ENCODE results near the gene CPE. TPM values are rescaled to one million over a fixed set of nuclear protein-coding genes. Genes with fewer than 3 reads are reported as not detected.

The CPE gene
- total RNA-seq, 2 donors from 2014 or later: 71.6 to 108 TPM

GRCh38 chr4:165364452-165365080, 14.2 kb upstream of the CPE start:
- Histone ChIP-seq H3K4me1 (no peaks in the 10 kb centered on the region), H3K27me3 (no peaks in the 10 kb centered on the region), H3K27ac (no peak overlapping the region), H3K36me3 (replicated peaks in 1 of 2; ENCODE audit: insufficient read depth in 1 of 2, low read depth in 2 of 2) (no peaks in the 10 kb centered on the region), H3K9me3 (no peaks in the 10 kb centered on the region), H3K4me3 (no peak overlapping the region)
- ATAC-seq (no peak), DNase-seq (no peak)
- no peak for TF ChIP-seq CTCF (IDR thresholded peaks at IDR 0.05)
- TF ChIP-seq POLR2A (IDR thresholded peaks at IDR 0.05): no peak
- WGBS, 2 donors: 66 to 71% methylated on average over 2 of the region's 2 CpGs
- intact Hi-C loops (cut with DNase I): no loop called here

GRCh38 chr4:165367040-165367439, 11.8 kb upstream of the CPE start:
- no peak for DNase-seq
- H3K4me3 ChIP-seq: no peak overlapping the region
- no peaks in the 10 kb centered on the region for H3K27me3 ChIP-seq
- WGBS, 2 donors: 57 to 76% methylated on average over 4 of the region's 4 CpGs
- no peaks in the 10 kb centered on the region for H3K4me1 ChIP-seq
- no peak for ATAC-seq
- intact Hi-C loops (cut with DNase I): no loop called here
- H3K36me3 ChIP-seq (replicated peaks in 1 of 2; ENCODE audit: insufficient read depth in 1 of 2, low read depth in 2 of 2): no peaks in the 10 kb centered on the region
- TF ChIP-seq CTCF (IDR thresholded peaks at IDR 0.05) (no peak), POLR2A (IDR thresholded peaks at IDR 0.05) (no peak)
- H3K9me3 ChIP-seq: no peaks in the 10 kb centered on the region
- no peak overlapping the region for H3K27ac ChIP-seq

DNA sequence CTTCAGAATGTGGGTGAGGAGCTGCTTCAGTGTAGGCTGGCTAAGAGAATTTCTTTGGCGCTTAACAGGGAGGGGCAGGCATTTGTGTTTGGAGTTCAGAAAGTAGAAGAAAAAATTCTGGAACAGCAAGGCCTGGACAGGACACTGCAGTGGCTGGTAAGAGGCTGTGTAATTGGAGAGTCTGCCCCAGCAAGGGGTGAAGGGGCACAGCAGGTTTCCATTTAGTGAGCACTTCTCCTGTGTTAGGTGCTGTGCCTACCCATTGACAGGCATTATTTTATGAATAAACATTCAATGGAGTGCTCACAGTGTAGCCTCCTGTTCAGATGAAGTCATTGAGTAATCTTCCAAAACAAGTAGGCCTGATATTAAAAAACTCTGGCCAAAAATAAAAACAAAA, 10.7 kb upstream of the CPE start:
- Histone ChIP-seq H3K27me3 (no peaks in the 10 kb centered on the region), H3K4me1 (no peaks in the 10 kb centered on the region), H3K36me3 (replicated peaks in 1 of 2; ENCODE audit: insufficient read depth in 1 of 2, low read depth in 2 of 2) (no peaks in the 10 kb centered on the region), H3K4me3 (no peak overlapping the region), H3K27ac (no peak overlapping the region), H3K9me3 (no peaks in the 10 kb centered on the region)
- intact Hi-C loops (cut with DNase I): no loop called here
- no peak for TF ChIP-seq CTCF (IDR thresholded peaks at IDR 0.05)
- no peak for TF ChIP-seq POLR2A (IDR thresholded peaks at IDR 0.05)
- WGBS, 2 donors: 63 to 85% methylated on average over 1 of the region's 1 CpG
- ATAC-seq (no peak), DNase-seq (no peak)

DNA sequence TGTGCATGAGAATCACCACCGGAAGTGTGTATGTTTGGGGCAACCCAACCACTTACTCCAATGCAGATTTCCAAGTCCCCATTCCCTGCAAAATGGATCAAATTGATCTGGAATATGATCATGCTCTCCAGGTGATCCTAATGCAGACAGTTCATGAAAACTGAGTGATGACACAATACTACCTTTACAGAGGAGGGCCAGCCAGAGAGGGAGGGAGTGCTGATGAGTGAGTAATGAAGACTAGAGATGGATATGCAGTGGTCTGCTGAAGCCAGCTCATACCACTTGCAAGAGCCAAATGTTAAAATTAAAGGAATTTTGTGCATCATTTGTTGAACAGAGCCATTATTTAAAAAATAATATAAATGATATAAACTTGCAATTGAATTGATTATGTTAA, 10.2 kb upstream of the CPE start:
- no peaks in the 10 kb centered on the region for H3K4me1 ChIP-seq
- H3K36me3 ChIP-seq (replicated peaks in 1 of 2; ENCODE audit: insufficient read depth in 1 of 2, low read depth in 2 of 2): no peaks in the 10 kb centered on the region
- TF ChIP-seq POLR2A (IDR thresholded peaks at IDR 0.05) (no peak), CTCF (IDR thresholded peaks at IDR 0.05) (no peak)
- no peak overlapping the region for H3K4me3 ChIP-seq
- H3K9me3 ChIP-seq: no peaks in the 10 kb centered on the region
- DNase-seq (no peak), ATAC-seq (no peak)
- H3K27ac ChIP-seq: no peak overlapping the region
- no peaks in the 10 kb centered on the region for H3K27me3 ChIP-seq
- intact Hi-C loops (cut with DNase I): no loop called here
- 95 to 96% methylated on average over 1 of the region's 1 CpG for WGBS, 2 donors

- Histone ChIP-seq H3K27me3 (no peaks in the 10 kb centered on the region), H3K36me3 (replicated peaks in 1 of 2; ENCODE audit: insufficient read depth in 1 of 2, low read depth in 2 of 2) (no peaks in the 10 kb centered on the region), H3K9me3 (no peaks in the 10 kb centered on the region), H3K4me1 (no peaks in the 10 kb centered on the region), H3K27ac (no peak overlapping the region), H3K4me3 (no peak overlapping the region)
- DNase-seq (no peak), ATAC-seq (no peak)
- TF ChIP-seq POLR2A (IDR thresholded peaks at IDR 0.05) (no peak), CTCF (IDR thresholded peaks at IDR 0.05) (no peak)
- 65 to 74% methylated on average over 5 of the region's 5 CpGs for WGBS, 2 donors
- intact Hi-C loops (cut with DNase I): no loop called here
Measured at GRCh38 chr4:165369522-165369921, 9.3 kb upstream of the CPE start.

All from body of pancreas (tissue), 4 donors.